Body of pancreas (tissue), 4 donors: Measurements from ENCODE around the gene PPP1R1B. TPM values are rescaled to one million over a fixed set of nuclear protein-coding genes. Genes with fewer than 3 reads are reported as not detected.
A peak's percentile ranks its signal among the peaks of the same experiment; 100 is the strongest.

Source experiments
- ATAC-seq: fragments of 150-250 bp; one replicate; pipeline ENCODE4 v1.9.1; 2016
- DNase-seq, 4 donors: peaks; one replicate each; pipeline ENCODE4 v3.0.0-alpha.2; 2019
- H3K27ac ChIP-seq, 4 donors: fragments of 200-600 bp; sonication (generic); 1 replicate in 3 of 4; 2 replicates in 1 of 4; pipeline versions ENCODE4 v1.5.1 to v1.6.1; 2016 to 2019; ENCODE audit warnings: mild to moderate bottlenecking in 1 of 4, mixed read lengths in 1 of 4, moderate library complexity in 1 of 4
- H3K27me3 ChIP-seq, 2 donors: fragments of 200-600 bp; sonication (generic); one replicate each; pipeline ENCODE4 v1.6.0; 2016; ENCODE audit warnings: mild to moderate bottlenecking in 1 of 2
- H3K36me3 ChIP-seq, 2 donors: fragments of 200-600 bp; sonication (generic); replicated peaks in 1 of 2; 2 replicates each; pipeline ENCODE4 v1.5.1; 2016; ENCODE audit warnings: low read depth in 2 of 2; ENCODE audit not compliant: insufficient read depth in 1 of 2
- H3K4me1 ChIP-seq: fragments of 200-600 bp; sonication (generic); one replicate; pipeline ENCODE4 v1.6.0; 2016
- H3K4me3 ChIP-seq, 2 donors: fragments of 200-600 bp; sonication (generic); 1 replicate in 1 of 2; 2 replicates in 1 of 2; pipeline ENCODE4 v1.5.1; 2016 to 2019
- H3K9me3 ChIP-seq, 3 donors: fragments of 200-600 bp; sonication (generic); 1 replicate in 2 of 3; 2 replicates in 1 of 3; pipeline ENCODE4 v1.5.1; 2016
- CTCF ChIP-seq, 7 experiments: fragments of 450-650 bp in 4 of 7; fragments of 200-600 bp in 3 of 7; sonication (generic) in 3 of 7; IDR thresholded peaks; one replicate each; pipeline ENCODE4 v1.5.1; 2016 to 2019; ENCODE audit warnings: antibody characterized with exemption in 7 of 7
- POLR2A ChIP-seq, 3 donors: fragments of 450-650 bp; IDR thresholded peaks; one replicate each; pipeline ENCODE4 v1.6.1; 2016; ENCODE audit warnings: antibody characterized with exemption in 3 of 3, mild to moderate bottlenecking in 2 of 3
- WGBS, 2 donors: methylation state at CpG; one replicate each; pipeline ENCODE4 v1.1.5; 2017; 5-methylcytosine and 5-hydroxymethylcytosine counted together
- intact Hi-C: fragments of 100-400 bp; cut with DNase I; formaldehyde crosslinking; loops from one replicate; pipeline ENCODE4 v1.15.1; 2023
- total RNA-seq, 2 donors: library from RNA; depleted of rRNA; stranded (reverse); fragments of >200 nt; gene quantifications; one replicate each; pipeline ENCODE4 v1.1.0, GENCODE V29; 2016

Gene PPP1R1B
- total RNA-seq, 2 donors from 2014 or later, result 38.4 to 75.8 TPM

- H3K4me1 ChIP-seq, result peaks cover 37% of the 10 kb centered on the region
- intact Hi-C loops, result no loop called here
- no peak overlapping the region for H3K4me3 ChIP-seq
- DNase-seq (peak; percentile 52 to 73 (median 64)), ATAC-seq (peak; percentile 73)
- H3K9me3 ChIP-seq, result no peaks in the 10 kb centered on the region
- no peaks in the 10 kb centered on the region for H3K27me3 ChIP-seq
- 41 to 43% methylated on average over 6 to 9 of the region's 11 CpGs for WGBS, 2 donors
- H3K36me3 ChIP-seq, result no peaks in the 10 kb centered on the region
- no peak for TF ChIP-seq CTCF (IDR thresholded peaks at IDR 0.05)
- TF ChIP-seq POLR2A (IDR thresholded peaks at IDR 0.05), result peak in 2 of 3 donors; percentile 34 to 37
- peak overlapping the region; percentile 30 to 78 (median 70) for H3K27ac ChIP-seq
Measured at GRCh38 chr17:39674702-39675389, 48.1 kb downstream of the PPP1R1B start.

GRCh38 chr17:39675390-39676082, 48.8 kb downstream of the PPP1R1B start:
- Histone ChIP-seq H3K27ac (peak overlapping the region in 3 of 4 donors; percentile 65 to 78 (median 76)), H3K36me3 (no peaks in the 10 kb centered on the region), H3K27me3 (no peaks in the 10 kb centered on the region), H3K9me3 (no peaks in the 10 kb centered on the region), H3K4me3 (no peak overlapping the region), H3K4me1 (peaks cover 37% of the 10 kb centered on the region)
- intact Hi-C loops, result no loop called here
- ATAC-seq, result no peak
- TF ChIP-seq CTCF (IDR thresholded peaks at IDR 0.05), result no peak
- 68 to 78% methylated on average over 9 to 10 of the region's 10 CpGs for WGBS, 2 donors
- DNase-seq, result no peak

GRCh38 chr17:39676198-39676819, 49.6 kb downstream of the PPP1R1B start:
- WGBS, 2 donors, result 57 to 61% methylated on average over 7 of the region's 7 CpGs
- no peak for TF ChIP-seq POLR2A (IDR thresholded peaks at IDR 0.05)
- no peak for TF ChIP-seq CTCF (IDR thresholded peaks at IDR 0.05)
- no peak overlapping the region for H3K4me3 ChIP-seq
- H3K9me3 ChIP-seq, result no peaks in the 10 kb centered on the region
- DNase-seq (peak; percentile 46 to 69 (median 60)), ATAC-seq (peak; percentile 17)
- no peaks in the 10 kb centered on the region for H3K27me3 ChIP-seq
- intact Hi-C loops, result no loop called here
- H3K4me1 ChIP-seq, result peaks cover 35% of the 10 kb centered on the region
- no peaks in the 10 kb centered on the region for H3K36me3 ChIP-seq
- H3K27ac ChIP-seq, result peak overlapping the region in 3 of 4 donors; percentile 65 to 78 (median 76)

GRCh38 chr17:39677072-39677471, 50.3 kb downstream of the PPP1R1B start:
- WGBS, 2 donors, result 67 to 93% methylated on average over 5 to 8 of the region's 8 CpGs
- Histone ChIP-seq H3K36me3 (no peaks in the 10 kb centered on the region), H3K27ac (no peak overlapping the region), H3K4me1 (peaks cover 27% of the 10 kb centered on the region), H3K27me3 (no peaks in the 10 kb centered on the region), H3K4me3 (no peak overlapping the region), H3K9me3 (no peaks in the 10 kb centered on the region)
- TF ChIP-seq CTCF (IDR thresholded peaks at IDR 0.05) (no peak), POLR2A (IDR thresholded peaks at IDR 0.05) (no peak)
- ATAC-seq, result no peak
- intact Hi-C loops, result no loop called here
- no peak for DNase-seq
